PC-3 (cell line): ENCODE measurements around the gene DAAM1. TPM values are rescaled to one million over a fixed set of nuclear protein-coding genes. Genes with fewer than 3 reads are reported as not detected.

Source experiments
- ATAC-seq: fragments of 200-7000 bp; cut with Tn5 transposase; 2 replicates; pipeline ENCODE4 v1.9.1; 2020; ENCODE audit warnings: mild to moderate bottlenecking, moderate library complexity
- BruUV-seq: library from RNA; stranded (reverse); fragments of 400-500 nt; replicated peaks from 2 replicates; lab custom pipeline; 2021; lab: Mats Ljungman, UMichigan
- CTCF ChIA-PET: fragments of 300-600 bp; sonication (Branson Sonifier 250); formaldehyde crosslinking; loops from one replicate; lab custom pipeline; 2022; ENCODE audit warnings: antibody characterized with exemption; lab: Charles Lee
- POLR2A ChIA-PET: fragments of 300-600 bp; sonication (Branson Sonifier 250); formaldehyde crosslinking; loops from one replicate; lab custom pipeline; 2022; ENCODE audit warnings: antibody characterized with exemption; ENCODE audit not compliant: unreplicated experiment; lab: Charles Lee
- DNase-seq: peaks from one replicate; pipeline ENCODE4 v3.0.0-alpha.2; 2015
- H2AFZ ChIP-seq: fragments of 300-600 bp; sonication (generic); 2 replicates; pipeline ENCODE4 v1.6.0; 2016; ENCODE audit warnings: antibody characterized with exemption, low read length
- H3F3A ChIP-seq: fragments of 300-600 bp; sonication (generic); one replicate; pipeline ENCODE4 v1.6.0; 2017; ENCODE audit warnings: antibody characterized with exemption, low read length, control low read depth, mild to moderate bottlenecking; ENCODE audit not compliant: unreplicated experiment
- H3K27ac ChIP-seq: fragments of 300-600 bp; sonication (generic); 2 replicates; pipeline ENCODE4 v1.5.1; 2016; ENCODE audit warnings: mild to moderate bottlenecking, low read length
- H3K27me3 ChIP-seq: fragments of 300-600 bp; sonication (generic); 2 replicates; pipeline ENCODE4 v1.6.1; 2016; ENCODE audit warnings: low read length, mixed read lengths
- H3K36me3 ChIP-seq: fragments of 300-600 bp; sonication (generic); 2 replicates; pipeline ENCODE4 v1.6.1; 2016; ENCODE audit warnings: low read depth, mixed run types, low read length, mixed read lengths
- H3K4me1 ChIP-seq: fragments of 300-600 bp; sonication (generic); 2 replicates; pipeline ENCODE4 v1.5.1; 2016; ENCODE audit warnings: low read length; ENCODE audit not compliant: insufficient read depth
- H3K4me2 ChIP-seq: fragments of 300-600 bp; sonication (generic); 2 replicates; pipeline ENCODE4 v1.6.0; 2016; ENCODE audit warnings: low read length
- H3K4me3 ChIP-seq: fragments of 300-600 bp; sonication (generic); 2 replicates; pipeline ENCODE4 v1.5.1; 2016; ENCODE audit warnings: mild to moderate bottlenecking, low read length, mixed read lengths
- H3K79me2 ChIP-seq: fragments of 300-600 bp; sonication (generic); 2 replicates; pipeline ENCODE4 v1.6.1; 2017; ENCODE audit warnings: low read length, mixed read lengths
- H3K9ac ChIP-seq: fragments of 300-600 bp; sonication (generic); 2 replicates; pipeline ENCODE4 v1.6.0; 2016; ENCODE audit warnings: mild to moderate bottlenecking, low read length
- H3K9me2 ChIP-seq: fragments of 300-600 bp; sonication (generic); replicated peaks from 2 replicates; pipeline ENCODE4 v1.6.1; 2016; ENCODE audit warnings: mixed run types, low read length, mixed read lengths
- H3K9me3 ChIP-seq: fragments of 300-600 bp; sonication (generic); 2 replicates; pipeline ENCODE4 v1.6.1; 2016; ENCODE audit warnings: low read length, mixed read lengths
- H4K20me1 ChIP-seq: fragments of 300-600 bp; sonication (generic); 2 replicates; pipeline ENCODE4 v1.6.1; 2016; ENCODE audit warnings: low read length, mixed read lengths
- CTCF ChIP-seq: fragments of 300-600 bp; sonication (generic); conservative IDR thresholded peaks from 2 replicates; pipeline ENCODE4 v1.5.1; 2017; ENCODE audit warnings: antibody characterized with exemption, low read depth, mild to moderate bottlenecking, low read length
- EZH2 ChIP-seq: fragments of 300-600 bp; sonication (generic); IDR thresholded peaks from one replicate; pipeline ENCODE4 v1.6.1; 2017; ENCODE audit warnings: antibody characterized with exemption, mild to moderate bottlenecking, low read length; ENCODE audit not compliant: unreplicated experiment
- EZH2phosphoT487 ChIP-seq: fragments of 300-600 bp; sonication (generic); IDR thresholded peaks from 2 replicates; pipeline ENCODE4 v1.6.1; 2018; ENCODE audit warnings: mild to moderate bottlenecking, antibody characterized with exemption, low read length, borderline replicate concordance
- intact Hi-C: fragments of 100-400 bp; cut with micrococcal nuclease; formaldehyde crosslinking; loops from 2 replicates; pipeline ENCODE4 v1.9.0; 2023
- total RNA-seq: library from RNA; depleted of rRNA; stranded (reverse); fragments of >200 nt; gene quantifications from 2 replicates; pipeline ENCODE4 v1.2.3, GENCODE V29; 2014

The DAAM1 gene
- total RNA-seq, 1 experiment from 2014 or later = 32.7 TPM

- Histone ChIP-seq H3F3A (no peaks in the 10 kb centered on the region), H3K36me3 (no peaks in the 10 kb centered on the region), H3K9ac (no peak overlapping the region), H4K20me1 (no peaks in the 10 kb centered on the region), H3K79me2 (no peaks in the 10 kb centered on the region), H3K4me1 (no peaks in the 10 kb centered on the region), H3K9me3 (no peaks in the 10 kb centered on the region), H2AFZ (no peak overlapping the region), H3K27ac (no peak overlapping the region), H3K27me3 (peaks cover 18% of the 10 kb centered on the region), H3K9me2 (peaks cover 6% of the 10 kb centered on the region; the same call in 1 of the 2 replicates), H3K4me3 (no peak overlapping the region), H3K4me2 (no peak overlapping the region)
- DNase-seq (no peak), ATAC-seq (no peak)
- no TSS peak for BruUV-seq
- ChIA-PET CTCF (no interaction called here), POLR2A (no interaction called here)
- intact Hi-C loops = no loop called here
- no peak for TF ChIP-seq EZH2phosphoT487
- no peak for TF ChIP-seq CTCF
- no peak for TF ChIP-seq EZH2
These were observed 11.7 kb upstream of the DAAM1 start for GRCh38 chr14:59176765-59177164.

DNA sequence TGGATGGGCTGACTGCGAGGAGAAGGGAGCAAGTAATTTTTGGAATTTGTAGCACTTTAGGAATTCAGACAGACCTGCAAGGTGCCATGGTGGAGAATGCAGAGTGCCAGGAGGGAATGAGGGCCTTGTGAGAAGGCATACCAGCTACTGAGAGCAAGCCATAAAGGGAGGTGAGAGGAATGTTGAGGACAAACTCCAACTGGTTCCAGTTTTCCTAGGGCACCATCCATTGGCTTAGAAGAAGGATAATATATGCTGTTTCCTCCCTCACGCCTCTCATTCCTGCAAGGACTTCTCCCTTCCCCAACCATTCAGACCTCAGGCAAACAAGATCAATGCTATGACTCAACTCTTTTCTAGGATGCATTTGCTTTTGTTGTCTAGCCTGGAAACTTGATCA, 11.2 kb upstream of the DAAM1 start:
- no TSS peak for BruUV-seq
- DNase-seq (no peak), ATAC-seq (no peak; the same call in 1 of the 2 replicates)
- H3K9me2 ChIP-seq = peaks cover 6% of the 10 kb centered on the region; the same call in 1 of the 2 replicates
- no peak for TF ChIP-seq EZH2
- TF ChIP-seq CTCF = no peak
- no peak for TF ChIP-seq EZH2phosphoT487
- no peak overlapping the region for H3K27ac ChIP-seq
- no peaks in the 10 kb centered on the region for H3F3A ChIP-seq
- ChIA-PET CTCF (no interaction called here), POLR2A (no interaction called here)
- H3K9ac ChIP-seq = no peak overlapping the region
- H3K9me3 ChIP-seq = no peaks in the 10 kb centered on the region
- no peaks in the 10 kb centered on the region for H4K20me1 ChIP-seq
- no peak overlapping the region for H3K4me3 ChIP-seq
- no peaks in the 10 kb centered on the region for H3K36me3 ChIP-seq
- H3K4me1 ChIP-seq = no peaks in the 10 kb centered on the region
- intact Hi-C loops = no loop called here
- H2AFZ ChIP-seq = no peak overlapping the region
- H3K27me3 ChIP-seq = peaks cover 18% of the 10 kb centered on the region
- H3K79me2 ChIP-seq = no peaks in the 10 kb centered on the region
- no peak overlapping the region for H3K4me2 ChIP-seq

GRCh38 chr14:59181791-59182190, 6.7 kb upstream of the DAAM1 start:
- Histone ChIP-seq H4K20me1 (no peaks in the 10 kb centered on the region), H3K79me2 (no peaks in the 10 kb centered on the region), H3K27me3 (peaks cover 42% of the 10 kb centered on the region), H3K27ac (no peak overlapping the region), H2AFZ (no peak overlapping the region), H3K36me3 (no peaks in the 10 kb centered on the region), H3K4me3 (no peak overlapping the region), H3K4me1 (peaks cover 5% of the 10 kb centered on the region; the same call in 1 of the 2 replicates), H3K9ac (no peak overlapping the region), H3K4me2 (no peak overlapping the region), H3F3A (no peaks in the 10 kb centered on the region), H3K9me3 (no peaks in the 10 kb centered on the region), H3K9me2 (peaks cover 6% of the 10 kb centered on the region; the same call in 1 of the 2 replicates)
- intact Hi-C loops = no loop called here
- BruUV-seq = no TSS peak
- ChIA-PET CTCF (no interaction called here), POLR2A (no interaction called here)
- ATAC-seq (no peak), DNase-seq (no peak)
- TF ChIP-seq EZH2phosphoT487 = no peak
- TF ChIP-seq EZH2 = no peak
- no peak for TF ChIP-seq CTCF
